GM18909 (cell line): Measurements from ENCODE around the gene RBM44.
"Not testable (repeated sequence)": the region's sequence is repeated elsewhere in the genome, so short reads cannot be mapped to it uniquely, and the experiment has no call there.

Experiments used
- ATAC-seq: cut with Tn5 transposase; IDR thresholded peaks from one replicate; pipeline ENCODE4 v1.9.1; 2021; ENCODE audit warnings: mild to moderate bottlenecking; ENCODE audit not compliant: unreplicated experiment, poor library complexity

RBM44 gene

GRCh38 chr2:237798236-237799059 lies at the start of gene RBM44:
TSS of gene RBM44 (plus strand) at chr2:237798779. CDS start at chr2:237813610, 14,831 bp downstream.
- ATAC-seq, result no peak

- ATAC-seq, result no peak
Observed at GRCh38 chr2:237749002-237749401, 49.6 kb upstream of the RBM44 start.

- ATAC-seq, result no peak
Observed at GRCh38 chr2:237749961-237750360, 48.6 kb upstream of the RBM44 start.

- ATAC-seq, result not testable (repeated sequence)
Observed at GRCh38 chr2:237750441-237750840, 48.1 kb upstream of the RBM44 start.

GRCh38 chr2:237752761-237753165 lies 45.8 kb upstream of the RBM44 start:
- peak; percentile 97 for ATAC-seq

- ATAC-seq, result no peak
Observed at GRCh38 chr2:237754182-237754581, 44.4 kb upstream of the RBM44 start.

GRCh38 chr2:237754626-237755248 lies 43.8 kb upstream of the RBM44 start:
- ATAC-seq, result no peak

- no peak for ATAC-seq
Observed at GRCh38 chr2:237757616-237758015, 41.0 kb upstream of the RBM44 start.

- no peak for ATAC-seq
Observed at GRCh38 chr2:237758185-237758584, 40.4 kb upstream of the RBM44 start.

- ATAC-seq, result no peak
Observed at GRCh38 chr2:237759176-237759575, 39.4 kb upstream of the RBM44 start.

GRCh38 chr2:237760506-237761502 lies 37.8 kb upstream of the RBM44 start:
- ATAC-seq, result no peak

GRCh38 chr2:237762291-237763182 lies 36.0 kb upstream of the RBM44 start:
- ATAC-seq, result not testable (repeated sequence)

- no peak for ATAC-seq
Observed at GRCh38 chr2:237763812-237764211, 34.8 kb upstream of the RBM44 start.

- not testable (repeated sequence) for ATAC-seq
Observed at GRCh38 chr2:237765122-237765521, 33.5 kb upstream of the RBM44 start.

GRCh38 chr2:237765875-237766274 lies 32.7 kb upstream of the RBM44 start:
- no peak for ATAC-seq

GRCh38 chr2:237766340-237766739 lies 32.2 kb upstream of the RBM44 start:
- ATAC-seq, result no peak

GRCh38 chr2:237772513-237772912 lies 26.1 kb upstream of the RBM44 start:
- no peak for ATAC-seq

GRCh38 chr2:237773826-237774225 lies 24.8 kb upstream of the RBM44 start:
- ATAC-seq, result no peak

- no peak for ATAC-seq
Observed at GRCh38 chr2:237774811-237775553, 23.6 kb upstream of the RBM44 start.
